PC-3 (cell line): Measurements from ENCODE around the gene GPRIN1. TPM values are rescaled to one million over a fixed set of nuclear protein-coding genes. Genes with fewer than 3 reads are reported as not detected.

Source experiments
- ATAC-seq: fragments of 200-7000 bp; cut with Tn5 transposase; 2 replicates; pipeline ENCODE4 v1.9.1; 2020; ENCODE audit warnings: mild to moderate bottlenecking, moderate library complexity
- Bru-seq: library from RNA; stranded (reverse); fragments of 400-500 nt; gene quantifications from one replicate; lab custom pipeline; 2021; lab: Mats Ljungman, UMichigan
- BruChase-seq, 2 experiments: library from RNA; stranded (reverse); fragments of 400-500 nt; gene quantifications; one replicate each; lab custom pipeline; 2021; lab: Mats Ljungman, UMichigan
- BruUV-seq: library from RNA; stranded (reverse); fragments of 400-500 nt; replicated peaks from 2 replicates; lab custom pipeline; 2021; lab: Mats Ljungman, UMichigan
- CTCF ChIA-PET: fragments of 300-600 bp; sonication (Branson Sonifier 250); formaldehyde crosslinking; loops from one replicate; lab custom pipeline; 2022; ENCODE audit warnings: antibody characterized with exemption; lab: Charles Lee
- POLR2A ChIA-PET: fragments of 300-600 bp; sonication (Branson Sonifier 250); formaldehyde crosslinking; loops from one replicate; lab custom pipeline; 2022; ENCODE audit warnings: antibody characterized with exemption; ENCODE audit not compliant: unreplicated experiment; lab: Charles Lee
- DNase-seq: peaks from one replicate; pipeline ENCODE4 v3.0.0-alpha.2; 2015
- H2AFZ ChIP-seq: fragments of 300-600 bp; sonication (generic); 2 replicates; pipeline ENCODE4 v1.6.0; 2016; ENCODE audit warnings: antibody characterized with exemption, low read length
- H3F3A ChIP-seq: fragments of 300-600 bp; sonication (generic); one replicate; pipeline ENCODE4 v1.6.0; 2017; ENCODE audit warnings: antibody characterized with exemption, low read length, control low read depth, mild to moderate bottlenecking; ENCODE audit not compliant: unreplicated experiment
- H3K27ac ChIP-seq: fragments of 300-600 bp; sonication (generic); 2 replicates; pipeline ENCODE4 v1.5.1; 2016; ENCODE audit warnings: mild to moderate bottlenecking, low read length
- H3K27me3 ChIP-seq: fragments of 300-600 bp; sonication (generic); 2 replicates; pipeline ENCODE4 v1.6.1; 2016; ENCODE audit warnings: low read length, mixed read lengths
- H3K36me3 ChIP-seq: fragments of 300-600 bp; sonication (generic); 2 replicates; pipeline ENCODE4 v1.6.1; 2016; ENCODE audit warnings: low read depth, mixed run types, low read length, mixed read lengths
- H3K4me1 ChIP-seq: fragments of 300-600 bp; sonication (generic); 2 replicates; pipeline ENCODE4 v1.5.1; 2016; ENCODE audit warnings: low read length; ENCODE audit not compliant: insufficient read depth
- H3K4me2 ChIP-seq: fragments of 300-600 bp; sonication (generic); 2 replicates; pipeline ENCODE4 v1.6.0; 2016; ENCODE audit warnings: low read length
- H3K4me3 ChIP-seq: fragments of 300-600 bp; sonication (generic); 2 replicates; pipeline ENCODE4 v1.5.1; 2016; ENCODE audit warnings: mild to moderate bottlenecking, low read length, mixed read lengths
- H3K79me2 ChIP-seq: fragments of 300-600 bp; sonication (generic); 2 replicates; pipeline ENCODE4 v1.6.1; 2017; ENCODE audit warnings: low read length, mixed read lengths
- H3K9ac ChIP-seq: fragments of 300-600 bp; sonication (generic); 2 replicates; pipeline ENCODE4 v1.6.0; 2016; ENCODE audit warnings: mild to moderate bottlenecking, low read length
- H3K9me2 ChIP-seq: fragments of 300-600 bp; sonication (generic); replicated peaks from 2 replicates; pipeline ENCODE4 v1.6.1; 2016; ENCODE audit warnings: mixed run types, low read length, mixed read lengths
- H3K9me3 ChIP-seq: fragments of 300-600 bp; sonication (generic); 2 replicates; pipeline ENCODE4 v1.6.1; 2016; ENCODE audit warnings: low read length, mixed read lengths
- H4K20me1 ChIP-seq: fragments of 300-600 bp; sonication (generic); 2 replicates; pipeline ENCODE4 v1.6.1; 2016; ENCODE audit warnings: low read length, mixed read lengths
- CTCF ChIP-seq: fragments of 300-600 bp; sonication (generic); conservative IDR thresholded peaks from 2 replicates; pipeline ENCODE4 v1.5.1; 2017; ENCODE audit warnings: antibody characterized with exemption, low read depth, mild to moderate bottlenecking, low read length
- EZH2 ChIP-seq: fragments of 300-600 bp; sonication (generic); IDR thresholded peaks from one replicate; pipeline ENCODE4 v1.6.1; 2017; ENCODE audit warnings: antibody characterized with exemption, mild to moderate bottlenecking, low read length; ENCODE audit not compliant: unreplicated experiment
- EZH2phosphoT487 ChIP-seq: fragments of 300-600 bp; sonication (generic); IDR thresholded peaks from 2 replicates; pipeline ENCODE4 v1.6.1; 2018; ENCODE audit warnings: mild to moderate bottlenecking, antibody characterized with exemption, low read length, borderline replicate concordance
- intact Hi-C: fragments of 100-400 bp; cut with micrococcal nuclease; formaldehyde crosslinking; loops from 2 replicates; pipeline ENCODE4 v1.9.0; 2023
- long read RNA-seq: library from polyadenylated mRNA; unstranded; transcript quantifications from one replicate; pipeline ENCODE4 v2.0.0, GENCODE V29; 2021; ENCODE audit not compliant: unreplicated experiment
- total RNA-seq: library from RNA; depleted of rRNA; stranded (reverse); fragments of >200 nt; gene quantifications from 2 replicates; pipeline ENCODE4 v1.2.3, GENCODE V29; 2014; rRNA removed

Gene GPRIN1
- total RNA-seq (18.7 and 19.9 TPM in 2 replicates), Bru-seq, nascent RNA (percentile 48 among the genes with signal in this experiment), BruChase-seq, experiment 1, labeled RNA remaining after a 6-hour chase (percentile 61 among the genes with signal in this experiment), BruChase-seq, experiment 2, labeled RNA remaining after a 2-hour chase (percentile 48 among the genes with signal in this experiment)
- long read RNA-seq, full-length matches to known transcripts = 11 of 23 reads
- long read RNA-seq, partial matches to known transcripts = 0 of 23 reads
- long read RNA-seq, other reads (novel, unspliced or antisense) = 12 of 23 reads

- peaks cover 11% of the 10 kb centered on the region for H4K20me1 ChIP-seq
- H3F3A ChIP-seq = no peaks in the 10 kb centered on the region
- H3K4me2 ChIP-seq = peak within 1 kb of the TSS; percentile 92
- H3K79me2 ChIP-seq = 0 out of 2 replicates have a peak, but pooled peaks cover 6% of the 10 kb centered on the region
- no peaks in the 10 kb centered on the region for H3K36me3 ChIP-seq
- no peaks in the 10 kb centered on the region for H3K9me2 ChIP-seq
- no TSS peak for BruUV-seq
- H3K27me3 ChIP-seq = no peaks in the 10 kb centered on the region
- CTCF ChIA-PET = no interaction called here
- no peaks in the 10 kb centered on the region for H3K9me3 ChIP-seq
- peak; percentile 68 for DNase-seq
- H3K4me3 ChIP-seq = peak within 1 kb of the TSS; percentile 77
- ATAC-seq = peak; percentile 72
- peak within 1 kb of the TSS; percentile 91 for H2AFZ ChIP-seq
- POLR2A ChIA-PET = no interaction called here
- H3K27ac ChIP-seq = no peak within 1 kb of the TSS
- TF ChIP-seq CTCF (peak; percentile 28; the same call in 1 of the 2 replicates), EZH2phosphoT487 (no peak), EZH2 (no peak)
- H3K4me1 ChIP-seq = peaks cover 21% of the 10 kb centered on the region
- H3K9ac ChIP-seq = peak within 1 kb of the TSS; percentile 53
- intact Hi-C loops = no loop called here
These were observed at the start of gene GPRIN1 for GRCh38 chr5:176609724-176610434. GPRIN1 (minus strand) TSS chr5:176610156; CDS start chr5:176599834, 10,322 bp downstream.

- BruUV-seq = no TSS peak
These were observed 49.5 kb upstream of the GPRIN1 start for GRCh38 chr5:176659512-176659839.

More at GRCh38 chr5:176659512-176659839, 49.5 kb upstream of the GPRIN1 start:
- TF ChIP-seq EZH2phosphoT487 (no peak), CTCF (no peak)
- Histone ChIP-seq H3K4me3 (no peak overlapping the region), H3K9ac (no peak overlapping the region), H3K9me2 (no peaks in the 10 kb centered on the region), H3F3A (no peaks in the 10 kb centered on the region), H3K4me1 (no peaks in the 10 kb centered on the region), H3K4me2 (no peak overlapping the region), H3K79me2 (no peaks in the 10 kb centered on the region), H2AFZ (no peak overlapping the region), H3K9me3 (no peaks in the 10 kb centered on the region), H4K20me1 (no peaks in the 10 kb centered on the region), H3K27ac (no peak overlapping the region), H3K27me3 (no peaks in the 10 kb centered on the region), H3K36me3 (no peaks in the 10 kb centered on the region)
- intact Hi-C loops = loop anchor here (5.0 kb wide), 1 partner anchor 453 kb away; no protein-coding TSS in a partner anchor
- POLR2A ChIA-PET = no interaction called here
- DNase-seq (no peak), ATAC-seq (no peak)
- CTCF ChIA-PET = no interaction called here
